ENCODE measurements around the gene MYH16.
"Not testable (repeated sequence)": the region's sequence is repeated elsewhere in the genome, so short reads cannot be mapped to it uniquely, and the experiment has no call there.

Gene MYH16

DNA sequence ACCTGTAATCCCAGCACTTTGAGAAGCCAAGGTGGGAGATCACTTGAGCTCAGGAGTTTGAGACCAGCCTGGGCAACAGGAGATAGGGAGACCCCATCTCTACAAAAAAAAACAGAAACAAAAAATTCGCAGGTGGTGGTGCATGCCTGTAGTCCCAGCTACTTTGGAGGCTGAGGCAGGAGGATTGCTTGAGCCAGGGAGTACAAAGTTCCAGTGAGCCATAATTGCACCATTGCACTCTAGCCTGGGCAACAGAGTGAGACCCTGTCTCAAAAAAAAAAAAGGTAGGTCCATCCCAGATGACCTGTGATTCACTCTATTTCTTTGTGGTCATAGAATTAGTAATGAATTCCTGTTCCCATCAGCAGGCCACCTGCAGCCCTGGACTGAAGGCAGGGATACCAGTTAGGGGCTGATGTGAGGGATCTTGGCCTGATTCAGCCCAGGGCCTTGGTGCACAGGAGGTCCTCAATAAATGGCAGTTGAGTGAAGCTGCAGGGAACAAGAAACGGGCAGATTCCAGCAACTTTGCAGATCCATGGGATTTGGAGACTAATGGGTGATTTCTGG lies at the start of gene MYH16:
Gene MYH16, plus strand, starts transcription at position 364 of the 570 bp plus-strand sequence.
- DNase-seq, result no peak

DNA sequence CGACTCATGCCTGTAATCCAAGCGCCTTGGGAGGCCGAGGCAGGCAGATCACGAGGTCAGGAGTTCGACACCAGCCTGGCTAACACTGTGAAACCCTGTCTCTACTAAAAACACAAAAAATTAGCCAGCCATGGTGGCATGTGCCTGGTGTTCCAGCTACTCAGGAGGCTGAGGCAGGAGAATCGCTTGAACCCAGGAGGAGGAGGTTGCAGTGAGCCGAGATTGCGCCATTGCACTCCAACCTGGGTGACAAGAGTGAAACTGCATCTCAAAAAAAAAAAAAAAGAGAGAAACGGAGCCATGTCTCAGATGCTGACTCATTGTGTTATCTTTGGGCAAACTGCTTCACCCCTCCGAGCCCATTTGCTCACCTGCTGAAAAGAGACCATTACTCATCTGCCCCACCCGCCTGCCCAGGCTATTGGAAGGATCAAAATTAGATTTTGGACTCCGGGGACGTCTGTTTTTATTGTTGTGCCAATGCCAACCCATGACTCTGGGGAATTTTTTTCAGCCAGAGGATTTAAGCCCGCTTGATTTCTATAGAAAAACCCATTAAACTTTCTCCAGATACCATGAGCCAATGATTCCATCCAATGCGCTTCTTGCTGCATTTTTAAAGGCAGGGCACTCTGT lies 48.3 kb upstream of the MYH16 start:
- DNase-seq, result not testable (repeated sequence)

DNA sequence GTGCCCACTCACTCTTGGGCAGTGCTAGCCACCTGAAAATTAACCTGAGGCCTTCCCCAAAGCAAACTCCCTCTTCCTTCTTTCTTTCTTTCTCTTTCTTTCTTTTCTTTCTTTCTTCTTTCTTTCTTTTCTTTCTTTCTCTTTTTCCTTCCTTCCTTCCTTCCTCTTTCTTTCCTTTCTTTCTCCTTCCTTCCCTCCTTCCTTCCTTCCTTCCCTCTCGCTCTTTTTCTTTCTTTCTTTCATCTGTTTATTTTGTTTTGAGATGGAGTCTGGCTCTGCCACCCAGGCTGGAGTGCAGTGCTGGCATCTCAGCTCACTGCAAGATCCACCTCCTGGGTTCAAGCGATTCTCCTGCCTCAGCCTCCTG lies 47.8 kb upstream of the MYH16 start:
- DNase-seq, result no peak

DNA sequence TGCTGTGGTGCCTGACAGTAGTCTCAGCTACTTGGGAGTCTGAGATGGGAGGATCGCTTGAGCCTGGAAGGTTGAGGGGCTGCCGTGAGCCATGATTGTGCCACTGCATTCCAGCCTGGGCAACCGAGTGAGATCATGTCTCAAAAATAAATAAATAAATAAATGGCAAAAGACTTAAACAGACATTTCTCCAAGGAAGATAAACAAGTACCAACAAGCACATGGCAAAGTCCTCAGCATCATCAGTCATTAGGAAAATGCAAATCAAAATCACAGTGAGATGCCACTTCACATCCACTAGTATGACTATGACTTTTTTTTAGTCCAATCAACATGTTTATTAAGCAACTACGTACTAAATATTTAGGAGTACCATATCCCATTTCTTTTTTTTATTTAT lies 43.4 kb upstream of the MYH16 start:
- DNase-seq, result no peak

DNA sequence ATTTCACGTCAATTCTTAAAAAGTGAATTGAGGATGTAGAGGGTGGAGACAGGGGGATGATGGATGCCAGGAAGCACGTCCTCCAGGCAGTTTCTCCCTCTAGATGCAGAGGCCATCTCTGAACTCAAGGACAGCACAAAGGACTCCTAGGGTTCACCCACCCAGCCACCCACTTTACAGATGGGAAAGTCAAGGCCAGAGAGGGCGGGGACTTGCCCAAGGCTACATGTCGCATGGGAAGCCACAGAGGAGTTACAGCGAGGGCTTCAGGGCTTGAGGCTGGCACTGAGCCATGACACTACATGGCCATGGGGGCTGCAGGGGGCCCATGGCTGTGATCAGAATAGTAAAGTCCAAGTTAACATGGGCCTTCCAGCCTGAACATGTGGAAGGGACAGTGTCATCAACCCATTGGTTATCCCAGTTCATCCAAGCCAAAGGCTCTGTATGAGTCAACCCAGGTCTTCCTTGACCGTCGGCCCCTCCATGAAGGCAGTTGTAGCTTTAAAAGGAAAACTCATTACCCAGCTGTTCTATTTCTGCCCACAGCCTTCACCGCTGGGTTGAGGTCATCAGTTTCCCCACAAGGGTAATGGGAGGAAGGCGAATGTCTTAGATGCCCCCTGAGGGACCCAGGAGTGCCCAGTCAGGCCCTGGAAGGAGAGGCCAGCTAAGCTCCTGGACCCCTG lies 40.4 kb upstream of the MYH16 start:
- DNase-seq, result no peak

DNA sequence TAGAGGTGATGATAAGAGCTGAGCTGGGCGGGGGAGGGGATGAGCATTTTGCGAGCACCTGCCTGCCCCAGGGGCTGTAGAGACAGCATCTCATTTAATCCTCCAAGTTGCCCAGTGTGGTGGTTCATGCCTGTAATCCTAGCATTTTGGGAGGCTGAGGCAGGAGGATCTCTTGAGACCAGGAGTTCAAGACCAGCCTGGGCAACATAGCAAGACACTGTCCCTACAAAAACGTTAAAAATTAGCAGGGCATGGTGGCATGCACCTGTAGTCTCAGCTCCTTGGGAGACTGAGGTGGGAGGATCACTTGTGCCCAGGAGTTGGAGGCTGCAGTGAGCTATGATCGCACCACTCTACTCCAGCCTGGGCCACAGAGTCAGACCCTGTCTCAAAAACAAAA lies 39.7 kb upstream of the MYH16 start:
- not testable (repeated sequence) for DNase-seq

DNA sequence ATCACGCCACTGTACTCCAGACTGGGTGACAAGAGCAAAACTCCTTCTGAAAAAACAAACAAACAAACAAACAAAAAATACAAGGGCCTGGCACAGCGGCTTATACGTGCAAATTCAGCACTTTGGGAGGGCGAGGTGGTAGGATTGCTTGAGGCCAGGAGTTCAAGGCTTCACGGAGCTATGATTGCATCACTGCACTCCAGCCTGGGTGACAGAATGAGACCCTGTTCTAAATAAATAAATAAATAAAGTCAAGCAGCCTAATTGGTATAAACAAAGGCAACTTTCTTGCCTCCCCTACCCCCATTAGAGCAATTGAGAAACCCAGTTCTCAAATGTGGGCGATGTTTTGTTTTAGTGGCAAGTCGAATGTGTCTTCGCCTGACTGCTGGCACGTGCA lies 38.5 kb upstream of the MYH16 start:
- no peak for DNase-seq

DNA sequence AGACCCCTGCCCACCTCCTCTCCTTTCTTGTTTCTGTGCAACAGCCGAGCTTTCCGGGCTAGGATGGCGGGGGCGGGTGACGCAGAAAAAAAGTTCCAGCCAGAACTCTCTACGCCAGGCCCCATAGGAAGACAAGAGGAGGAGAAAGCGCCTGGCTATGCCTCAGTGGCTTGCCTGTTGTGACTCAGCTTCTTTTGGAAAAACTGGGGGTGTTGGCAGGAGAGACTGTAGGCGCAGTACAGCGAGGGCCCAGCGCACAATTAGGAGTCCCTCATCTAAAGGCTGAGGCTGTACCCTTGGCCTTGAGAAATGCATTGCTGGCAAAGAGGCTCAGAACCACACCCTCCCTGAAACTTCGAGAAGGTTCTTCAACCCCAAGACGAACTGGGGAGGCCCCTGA lies 36.7 kb upstream of the MYH16 start:
- DNase-seq, result no peak

DNA sequence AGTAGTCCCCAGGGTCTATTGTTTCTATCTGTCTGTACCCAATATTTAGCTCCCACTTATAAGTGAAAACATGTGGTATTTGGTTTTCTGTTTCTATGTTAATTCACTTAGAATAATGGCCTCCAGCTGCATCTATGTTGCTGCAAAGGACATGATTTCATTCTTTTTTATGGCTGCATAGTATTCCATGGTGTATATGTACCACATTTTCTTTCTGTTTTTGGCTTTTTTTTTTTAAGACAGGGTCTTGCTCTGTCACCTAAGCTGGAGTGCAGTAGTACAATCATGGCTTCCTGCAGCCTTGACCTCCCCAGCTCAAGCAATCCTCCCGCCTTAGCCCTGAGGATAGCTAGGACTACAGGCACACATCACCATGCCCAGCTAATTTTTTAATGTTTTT lies 34.8 kb upstream of the MYH16 start:
- DNase-seq, result not testable (repeated sequence)

DNA sequence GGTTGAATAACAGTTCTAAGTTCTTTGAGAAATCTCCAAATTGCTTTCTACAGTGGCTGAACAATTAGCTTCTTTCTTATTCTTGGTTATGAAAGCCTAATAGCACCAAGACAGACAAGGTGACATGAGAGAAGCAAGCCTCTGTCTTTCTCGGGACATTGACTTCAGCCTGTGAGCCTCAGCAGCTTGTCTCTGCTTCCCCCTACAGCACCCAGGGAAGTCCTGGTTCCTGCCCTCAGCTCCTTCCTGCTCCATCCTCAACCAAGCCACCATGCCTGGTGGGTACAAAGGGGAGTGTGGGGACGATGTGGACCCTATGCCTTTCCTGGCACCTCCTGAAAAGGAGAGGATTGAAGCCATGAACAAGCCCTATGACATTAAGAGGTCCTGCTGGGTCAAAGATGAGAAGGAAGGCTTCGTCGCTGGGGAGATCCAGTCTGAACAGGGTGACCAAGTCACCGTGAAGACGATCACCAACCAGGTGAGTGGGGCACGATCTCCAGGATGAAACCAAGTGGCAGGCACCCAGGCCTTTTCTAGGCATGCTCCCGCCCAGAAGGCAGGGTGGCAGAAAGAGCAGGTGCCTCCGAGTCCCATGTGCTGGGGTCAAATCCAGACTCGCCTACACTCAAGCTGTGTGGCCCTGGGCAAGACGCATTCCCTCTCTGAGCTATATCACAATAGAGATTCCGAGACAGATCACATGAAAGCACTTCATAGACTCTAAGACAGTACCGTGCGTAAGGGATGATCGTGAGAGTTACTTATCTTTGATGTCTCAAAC lies 33.9 kb upstream of the MYH16 start:
- no peak for DNase-seq

DNA sequence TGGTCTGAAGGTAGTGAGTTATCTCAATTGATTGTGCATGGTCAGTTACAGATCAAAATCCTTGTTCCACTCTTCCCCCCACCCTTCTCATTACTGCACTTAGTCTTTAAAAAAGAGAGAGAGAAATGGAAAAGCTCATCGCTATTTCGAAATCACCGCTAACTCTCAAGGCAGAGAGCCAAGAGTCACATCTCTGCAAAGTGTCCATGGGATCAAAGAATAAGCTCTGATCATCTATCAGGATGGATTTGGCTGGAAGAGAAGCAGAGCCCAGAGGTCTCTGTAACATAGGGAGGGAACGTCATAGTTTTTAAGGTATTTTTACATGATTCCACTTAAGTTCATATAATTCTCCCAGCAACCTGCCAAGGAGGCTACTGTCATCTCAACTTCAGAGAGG lies 30.0 kb upstream of the MYH16 start:
- no peak for DNase-seq

DNA sequence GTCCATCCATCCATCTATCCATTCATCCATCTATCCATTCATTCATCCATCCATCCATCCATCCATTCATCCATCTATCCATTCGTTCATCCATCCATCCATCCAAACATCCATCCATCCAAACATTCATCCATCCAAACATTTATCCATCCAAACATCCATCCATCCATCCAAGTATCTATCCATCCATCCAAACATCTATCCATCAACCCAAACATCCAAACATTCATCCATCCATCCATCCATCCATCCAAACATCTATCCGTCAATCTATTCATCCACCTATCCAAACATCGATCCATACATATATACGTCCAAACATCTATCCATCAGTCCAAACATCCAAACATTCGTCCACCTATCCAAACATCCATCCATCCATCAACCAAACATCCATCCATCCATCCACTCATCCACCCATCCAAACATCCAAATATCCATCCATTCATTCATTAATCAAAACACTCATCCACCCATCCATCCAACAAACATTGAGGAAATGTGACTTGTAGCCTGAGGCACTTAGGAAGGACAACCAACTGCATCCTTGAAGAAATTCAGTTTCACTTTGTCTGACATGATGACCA lies 28.8 kb upstream of the MYH16 start:
- no peak for DNase-seq

DNA sequence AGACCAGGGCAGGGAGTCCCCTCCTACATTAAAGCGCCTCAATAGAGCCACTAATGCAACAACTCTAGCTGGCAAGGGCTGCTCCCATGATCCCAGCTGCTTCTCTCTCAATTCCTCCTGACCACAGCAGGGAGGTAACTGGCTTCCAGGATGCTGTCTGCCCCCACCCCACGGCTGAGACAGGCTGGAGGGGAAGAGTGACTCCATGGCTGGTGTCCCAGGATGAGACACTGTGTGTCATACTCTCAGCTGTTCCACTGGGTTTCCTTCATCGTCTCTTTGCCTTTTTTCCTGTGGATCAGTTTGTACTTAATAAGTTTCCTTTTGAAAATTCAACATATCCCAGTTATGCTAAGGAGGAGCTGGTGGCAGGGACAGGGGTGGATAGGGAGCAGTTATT lies 27.7 kb upstream of the MYH16 start:
- DNase-seq, result no peak

DNA sequence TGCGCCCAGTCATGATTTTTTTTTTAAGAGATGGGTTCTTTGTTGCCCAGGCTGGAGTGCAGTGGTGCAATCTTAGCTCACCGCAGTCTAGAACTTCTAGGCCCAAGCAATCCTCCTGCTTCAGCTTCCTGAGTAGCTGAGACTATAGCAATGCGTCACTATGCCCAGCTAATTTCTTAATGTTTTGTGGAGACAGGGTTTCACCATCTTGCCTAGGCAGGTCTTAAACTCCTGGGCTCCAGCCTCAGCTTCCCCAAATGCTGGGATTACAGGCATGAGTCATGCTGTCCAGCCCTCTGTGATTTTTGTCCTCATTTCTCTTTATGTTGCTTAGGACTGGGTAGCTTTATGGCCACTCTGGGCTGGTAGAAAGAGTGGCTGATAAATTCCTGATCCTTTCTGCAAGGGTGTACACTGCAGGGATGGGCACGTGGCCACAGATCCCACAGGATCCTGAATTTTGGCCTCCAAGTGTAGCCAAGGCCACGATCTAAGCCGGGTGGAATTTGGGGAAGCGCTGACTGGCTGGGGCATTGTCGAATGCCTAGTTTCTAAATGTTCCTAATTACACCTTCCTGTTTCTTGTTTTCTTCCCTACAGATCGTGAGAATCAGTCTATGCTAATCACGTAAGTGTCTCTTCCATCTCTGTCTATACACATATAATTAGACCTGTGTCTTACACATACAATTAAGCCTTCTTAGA lies 24.1 kb upstream of the MYH16 start:
- no peak for DNase-seq

DNA sequence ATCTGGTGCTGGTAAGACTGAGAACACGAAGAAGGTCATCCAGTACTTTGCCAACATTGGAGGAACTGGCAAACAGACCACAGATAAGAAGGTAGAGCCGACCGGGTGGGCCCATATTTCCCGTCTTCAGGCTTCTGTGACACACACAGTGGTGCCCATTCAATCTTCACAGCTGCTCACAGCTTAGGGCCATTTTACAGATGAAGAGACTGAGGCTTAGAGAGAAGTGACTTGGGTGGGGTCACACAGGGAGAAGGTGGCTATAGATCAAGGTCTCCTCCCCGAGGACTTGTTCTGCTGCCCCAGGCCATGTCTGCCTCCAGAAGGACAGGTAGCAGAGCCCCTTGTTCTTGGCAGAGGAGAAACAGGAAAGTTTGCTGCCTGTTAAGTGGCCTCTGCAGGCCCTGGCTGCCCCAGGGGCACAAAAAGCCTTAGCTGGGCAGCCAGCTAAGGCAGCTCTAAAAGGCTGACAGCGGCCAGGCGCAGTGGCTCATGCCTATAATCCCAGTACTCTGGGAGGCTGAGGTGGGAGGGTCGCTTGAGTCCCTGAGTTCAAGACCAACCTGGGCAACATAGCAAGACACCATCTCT lies 22.6 kb upstream of the MYH16 start:
- DNase-seq, result no peak

DNA sequence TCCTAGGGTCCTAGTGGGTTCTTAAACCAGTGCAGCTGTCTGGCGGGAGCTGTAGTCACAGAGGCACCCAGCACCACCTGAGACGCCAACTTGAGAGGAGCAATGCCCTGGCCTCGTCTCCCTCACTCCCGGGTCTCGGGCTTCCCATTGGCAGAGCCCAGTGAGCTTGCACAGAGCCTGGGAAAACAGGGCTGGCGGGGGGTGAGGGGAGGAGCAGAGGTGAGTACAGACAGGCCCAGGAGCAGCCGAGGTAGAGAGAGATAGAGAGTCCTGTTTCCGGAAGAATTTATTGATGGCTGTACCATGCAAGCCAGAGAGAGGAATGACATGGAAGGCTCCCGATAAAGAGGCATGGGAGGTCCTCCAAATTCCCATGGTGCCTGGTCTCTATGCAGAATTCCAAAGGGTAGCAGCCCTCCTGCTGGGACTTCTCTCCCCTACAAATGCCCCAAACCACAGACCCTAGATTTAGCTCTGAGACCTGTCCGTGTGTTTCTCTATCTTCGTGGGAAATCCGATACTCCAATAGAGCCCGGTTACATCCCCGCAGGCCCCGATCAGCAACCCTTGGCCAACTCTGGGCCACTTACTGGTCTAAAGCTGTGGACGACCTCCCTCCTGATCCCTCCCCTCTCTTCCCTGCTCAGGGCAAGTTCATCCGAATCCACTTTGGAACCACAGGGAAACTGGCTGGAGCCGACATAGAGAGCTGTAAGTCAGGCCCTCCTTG lies 20.3 kb upstream of the MYH16 start:
- no peak for DNase-seq

DNA sequence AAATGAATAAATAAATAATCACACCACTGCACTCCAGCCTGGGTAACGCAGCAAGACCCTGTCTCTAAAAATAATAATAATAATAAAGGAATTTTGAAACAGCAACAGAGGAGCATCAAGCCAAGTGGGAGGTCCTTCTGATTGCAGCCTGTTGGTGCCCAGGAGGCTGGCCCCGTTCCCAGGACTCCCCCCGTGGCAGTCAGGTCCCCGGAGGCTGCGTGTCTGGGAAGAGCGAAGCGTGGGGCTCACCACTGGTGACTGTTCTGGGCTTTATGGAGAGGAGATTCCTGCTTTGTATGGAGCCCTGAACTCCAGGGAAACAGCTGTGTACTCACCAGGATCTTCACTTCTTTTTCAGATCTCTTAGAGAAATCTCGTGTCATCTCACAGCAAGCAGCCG lies 19.3 kb upstream of the MYH16 start:
- DNase-seq, result no peak

DNA sequence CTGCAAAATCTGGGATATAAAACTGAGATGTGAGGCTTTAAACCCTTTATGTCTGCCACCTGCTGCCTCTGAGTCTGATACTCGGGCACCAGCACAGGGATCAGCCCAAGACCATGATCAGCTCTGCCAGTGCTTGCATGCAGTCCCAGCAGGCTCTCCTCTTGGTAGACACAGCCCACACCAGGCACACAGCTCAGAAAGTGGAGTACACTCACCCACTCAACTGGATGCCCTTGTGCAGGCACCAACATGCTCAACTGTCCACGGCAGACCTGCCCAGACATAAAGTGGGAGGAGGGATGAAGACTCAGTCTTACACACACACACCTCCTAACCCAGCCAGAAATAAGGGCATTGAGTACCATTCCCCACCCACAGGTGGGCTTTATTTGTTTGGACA lies 18.2 kb upstream of the MYH16 start:
- DNase-seq, result no peak

DNA sequence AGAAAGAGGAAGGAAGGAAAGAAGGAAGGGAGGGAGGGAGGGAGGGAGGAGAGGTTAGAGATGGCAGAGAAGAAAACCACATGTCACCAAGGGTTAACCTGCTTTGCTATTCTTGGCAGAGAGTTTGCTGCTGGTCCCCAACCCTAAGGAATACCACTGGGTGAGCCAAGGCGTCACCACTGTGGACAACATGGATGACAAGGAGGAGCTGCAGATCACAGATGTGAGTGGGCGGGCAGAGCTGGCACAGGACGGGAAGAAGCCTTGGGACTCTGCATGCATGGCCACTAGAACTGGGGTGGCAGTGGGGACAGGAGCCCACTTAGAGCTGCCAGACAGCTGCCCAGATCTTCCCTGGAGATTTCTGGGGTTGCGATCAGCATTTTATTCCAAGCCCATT lies 17.2 kb upstream of the MYH16 start:
- DNase-seq, result no peak

DNA sequence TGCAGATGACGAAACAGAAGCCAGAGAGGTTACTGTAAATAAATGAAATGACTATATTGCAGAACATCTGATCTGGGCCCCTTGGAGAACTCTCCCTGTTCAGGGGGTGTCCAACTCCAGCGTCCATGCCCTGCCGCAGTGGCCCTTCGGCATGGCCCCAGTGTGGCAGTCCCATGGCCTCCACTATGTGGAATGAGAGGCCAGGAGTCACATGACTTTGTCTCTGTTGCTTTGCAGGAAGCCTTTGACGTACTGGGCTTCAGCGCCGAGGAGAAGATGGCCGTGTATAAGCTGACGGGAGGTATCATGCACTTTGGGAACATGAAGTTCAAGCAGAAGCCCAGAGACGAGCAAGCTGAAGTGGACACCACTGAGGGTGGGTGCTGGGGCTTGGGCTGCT lies 15.6 kb upstream of the MYH16 start:
- DNase-seq, result no peak

DNA sequence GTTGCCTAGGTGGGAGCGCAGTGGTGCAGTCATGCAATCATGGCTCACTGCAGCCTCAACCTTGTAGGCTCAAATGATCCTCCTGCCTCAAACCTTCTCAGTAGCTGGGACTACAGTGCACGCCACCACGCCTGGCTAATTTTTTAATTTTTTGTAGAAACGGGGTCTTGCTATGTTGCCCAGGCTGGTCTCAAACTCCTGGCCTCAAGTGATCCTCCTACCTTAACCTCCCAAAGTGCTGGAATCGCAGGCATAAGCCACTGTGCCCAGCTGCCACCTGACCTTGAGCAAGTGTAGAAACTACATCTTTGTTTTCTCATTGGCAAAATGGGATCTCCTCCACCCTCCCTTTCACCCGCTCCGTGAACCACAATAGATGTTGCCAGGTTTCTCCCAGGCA lies 15.0 kb upstream of the MYH16 start:
- no peak for DNase-seq

DNA sequence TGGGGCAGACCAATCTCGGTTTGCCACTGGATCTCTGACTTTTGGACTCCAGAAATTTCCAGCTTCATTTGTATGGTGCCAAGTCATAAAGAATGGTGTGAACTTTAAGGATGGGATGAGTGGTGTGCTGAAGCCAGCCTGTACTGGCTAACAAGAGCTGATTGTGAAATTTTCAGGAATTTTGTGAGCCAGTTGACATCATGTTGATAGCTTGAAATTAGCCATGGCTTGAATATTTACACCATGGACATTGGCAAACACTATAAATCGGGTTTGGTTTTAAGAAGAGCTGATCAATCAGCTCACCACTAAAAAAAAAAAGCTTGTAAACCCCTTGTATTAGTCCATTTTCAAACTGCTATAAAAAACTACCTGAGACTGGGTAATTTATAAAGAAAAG lies 14.1 kb upstream of the MYH16 start:
- DNase-seq, result no peak

Measured in NCI-H2029 treated with DMSO at 0.1 percent for 48 hours (cell line).